Suprapubic skin (tissue), 4 donors: ENCODE results near the gene TRIM63. TPM values are rescaled to one million over a fixed set of nuclear protein-coding genes. Genes with fewer than 3 reads are reported as not detected.

Experiments
- DNase-seq, 2 donors: peaks; one replicate each; pipeline ENCODE4 v3.0.0-alpha.2; 2019; ENCODE audit warnings: low spot score in 2 of 2
- H3K27ac ChIP-seq: fragments of 200-600 bp; sonication (generic); one replicate; pipeline ENCODE4 v1.5.1; 2019
- H3K27me3 ChIP-seq: fragments of 200-600 bp; sonication (generic); one replicate; pipeline ENCODE4 v1.5.1; 2019
- H3K36me3 ChIP-seq: fragments of 200-600 bp; sonication (generic); one replicate; pipeline ENCODE4 v1.5.1; 2019
- H3K4me1 ChIP-seq: fragments of 200-600 bp; sonication (generic); one replicate; pipeline ENCODE4 v1.5.1; 2019
- H3K4me3 ChIP-seq: fragments of 200-600 bp; sonication (generic); one replicate; pipeline ENCODE4 v1.5.1; 2019; ENCODE audit warnings: mild to moderate bottlenecking
- H3K9me3 ChIP-seq: fragments of 200-600 bp; sonication (generic); one replicate; pipeline ENCODE4 v1.5.1; 2019
- EP300 ChIP-seq: sonication (generic); formaldehyde crosslinking; IDR thresholded peaks from one replicate; pipeline ENCODE4 v1.6.1; 2017; ENCODE audit warnings: antibody characterized with exemption
- POLR2A ChIP-seq, 2 donors: fragments of 450-650 bp; IDR thresholded peaks; one replicate each; pipeline ENCODE4 v1.6.1; 2017; ENCODE audit warnings: antibody characterized with exemption in 2 of 2, mild to moderate bottlenecking in 2 of 2, moderate library complexity in 2 of 2
- POLR2AphosphoS5 ChIP-seq, 3 donors: sonication (generic); formaldehyde crosslinking; IDR thresholded peaks; one replicate each; pipeline ENCODE4 v1.6.1; 2017; ENCODE audit warnings: antibody characterized with exemption in 3 of 3
- WGBS: methylation state at CpG from one replicate; pipeline ENCODE4 v1.1.5; 2018; 5-methylcytosine and 5-hydroxymethylcytosine counted together
- total RNA-seq, 4 donors: library from RNA; depleted of rRNA; stranded (reverse); fragments of >200 nt; gene quantifications; one replicate each; pipeline ENCODE4 v1.1.0, GENCODE V29; 2016
- TF ChIP-seq, protein P1 (sequence below), 2 donors: fragments of 200-600 bp in 1 of 2; fragments of 450-650 bp in 1 of 2; sonication (generic) in 1 of 2; IDR thresholded peaks; one replicate each; pipeline ENCODE4 v1.5.1; 2016 to 2019; ENCODE audit warnings: antibody characterized with exemption in 2 of 2, mild to moderate bottlenecking in 1 of 2, moderate library complexity in 1 of 2

TRIM63 gene
- total RNA-seq, 4 donors from 2014 or later = 0.42 to 2.4 (median 1.5) TPM

DNA sequence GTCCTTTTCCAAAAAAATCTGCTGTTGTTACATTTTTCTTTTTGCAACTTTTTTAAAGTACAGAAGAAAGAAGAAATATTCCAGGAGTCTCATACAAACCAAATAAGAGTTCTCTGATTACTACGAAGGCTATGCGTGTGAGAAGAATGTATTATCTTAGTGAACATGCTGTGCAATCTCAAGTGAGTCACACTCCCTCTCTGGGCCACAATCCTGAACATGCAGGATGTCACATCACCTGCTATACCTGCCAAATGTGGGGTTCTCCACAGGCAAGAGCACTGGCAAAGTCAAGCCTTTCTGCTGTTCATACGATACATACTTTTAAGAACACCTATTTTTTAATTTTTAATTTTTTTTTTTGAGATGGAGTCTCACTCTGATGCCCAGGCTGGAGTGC is 21.7 kb upstream of the TRIM63 start:
- H3K27ac ChIP-seq = no peak overlapping the region
- no peaks in the 10 kb centered on the region for H3K36me3 ChIP-seq
- peaks cover 6% of the 10 kb centered on the region for H3K4me1 ChIP-seq
- no peak for DNase-seq
- WGBS = 95% methylated on average over 3 of the region's 3 CpGs
- no peaks in the 10 kb centered on the region for H3K9me3 ChIP-seq
- no peak for TF ChIP-seq POLR2AphosphoS5 (IDR thresholded peaks at IDR 0.05)
- no peak for TF ChIP-seq EP300
- TF ChIP-seq, protein P1, sequence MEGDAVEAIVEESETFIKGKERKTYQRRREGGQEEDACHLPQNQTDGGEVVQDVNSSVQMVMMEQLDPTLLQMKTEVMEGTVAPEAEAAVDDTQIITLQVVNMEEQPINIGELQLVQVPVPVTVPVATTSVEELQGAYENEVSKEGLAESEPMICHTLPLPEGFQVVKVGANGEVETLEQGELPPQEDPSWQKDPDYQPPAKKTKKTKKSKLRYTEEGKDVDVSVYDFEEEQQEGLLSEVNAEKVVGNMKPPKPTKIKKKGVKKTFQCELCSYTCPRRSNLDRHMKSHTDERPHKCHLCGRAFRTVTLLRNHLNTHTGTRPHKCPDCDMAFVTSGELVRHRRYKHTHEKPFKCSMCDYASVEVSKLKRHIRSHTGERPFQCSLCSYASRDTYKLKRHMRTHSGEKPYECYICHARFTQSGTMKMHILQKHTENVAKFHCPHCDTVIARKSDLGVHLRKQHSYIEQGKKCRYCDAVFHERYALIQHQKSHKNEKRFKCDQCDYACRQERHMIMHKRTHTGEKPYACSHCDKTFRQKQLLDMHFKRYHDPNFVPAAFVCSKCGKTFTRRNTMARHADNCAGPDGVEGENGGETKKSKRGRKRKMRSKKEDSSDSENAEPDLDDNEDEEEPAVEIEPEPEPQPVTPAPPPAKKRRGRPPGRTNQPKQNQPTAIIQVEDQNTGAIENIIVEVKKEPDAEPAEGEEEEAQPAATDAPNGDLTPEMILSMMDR (IDR thresholded peaks at IDR 0.05) = no peak
- no peak for TF ChIP-seq POLR2A (IDR thresholded peaks at IDR 0.05)
- no peak overlapping the region for H3K4me3 ChIP-seq
- peaks cover 14% of the 10 kb centered on the region for H3K27me3 ChIP-seq

DNA sequence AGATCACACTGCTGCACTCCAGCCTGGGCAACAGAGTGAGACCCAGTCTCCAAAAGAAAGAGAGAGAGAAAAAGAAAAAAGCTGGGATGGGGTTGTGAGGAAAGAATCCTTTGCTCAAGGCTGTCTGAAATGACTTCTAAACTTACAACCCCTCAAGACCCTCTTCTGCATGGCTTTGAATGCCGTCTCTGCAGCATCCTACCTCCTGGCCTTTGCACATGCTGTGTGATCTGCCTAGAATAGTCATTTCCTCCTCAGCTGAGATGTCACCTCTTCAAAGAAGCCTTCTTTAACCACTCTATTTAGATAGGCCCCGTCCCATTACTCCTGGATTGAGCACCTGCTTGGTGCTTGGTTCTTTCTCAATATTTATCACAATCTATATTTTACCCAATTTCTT is 17.4 kb upstream of the TRIM63 start:
- 76% methylated on average over 2 of the region's 2 CpGs for WGBS
- Histone ChIP-seq H3K9me3 (no peaks in the 10 kb centered on the region), H3K27ac (no peak overlapping the region), H3K4me1 (no peaks in the 10 kb centered on the region), H3K27me3 (peaks cover 4% of the 10 kb centered on the region), H3K4me3 (no peak overlapping the region), H3K36me3 (no peaks in the 10 kb centered on the region)
- no peak for DNase-seq
- no peak for TF ChIP-seq EP300
- TF ChIP-seq POLR2A (IDR thresholded peaks at IDR 0.05) = no peak
- TF ChIP-seq, protein P1 (IDR thresholded peaks at IDR 0.05) = no peak
- TF ChIP-seq POLR2AphosphoS5 (IDR thresholded peaks at IDR 0.05) = no peak

DNA sequence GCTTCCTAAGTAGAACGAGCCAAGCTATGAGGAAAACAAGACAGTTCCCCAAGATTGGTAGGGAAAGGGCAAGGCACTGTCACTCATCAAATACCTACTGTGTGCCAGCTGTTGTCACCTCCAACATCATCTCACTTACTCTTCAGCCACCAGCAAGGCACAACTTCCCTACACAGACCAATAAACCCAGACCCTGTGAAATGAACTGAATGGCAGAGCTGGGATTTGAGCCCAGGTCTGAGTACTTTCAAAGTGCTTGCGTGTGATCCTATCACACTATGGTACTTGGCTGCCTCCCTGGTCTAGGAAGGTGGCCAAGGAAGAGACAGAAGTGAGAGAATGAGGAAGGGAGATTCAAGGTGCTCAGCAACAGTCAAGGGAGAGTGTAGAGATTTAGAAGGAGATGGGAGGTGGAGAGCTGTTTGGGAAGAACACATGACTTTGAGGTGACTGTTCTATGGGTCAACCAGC is 16.7 kb upstream of the TRIM63 start:
- H3K36me3 ChIP-seq = no peaks in the 10 kb centered on the region
- H3K4me3 ChIP-seq = no peak overlapping the region
- H3K27me3 ChIP-seq = peaks cover 4% of the 10 kb centered on the region
- no peak overlapping the region for H3K27ac ChIP-seq
- H3K4me1 ChIP-seq = no peaks in the 10 kb centered on the region
- TF ChIP-seq, protein P1 (IDR thresholded peaks at IDR 0.05) = no peak
- no peak for TF ChIP-seq POLR2AphosphoS5 (IDR thresholded peaks at IDR 0.05)
- no peak for TF ChIP-seq POLR2A (IDR thresholded peaks at IDR 0.05)
- TF ChIP-seq EP300 = no peak
- no peak for DNase-seq
- H3K9me3 ChIP-seq = no peaks in the 10 kb centered on the region
- 48% methylated on average over 2 of the region's 2 CpGs for WGBS

DNA sequence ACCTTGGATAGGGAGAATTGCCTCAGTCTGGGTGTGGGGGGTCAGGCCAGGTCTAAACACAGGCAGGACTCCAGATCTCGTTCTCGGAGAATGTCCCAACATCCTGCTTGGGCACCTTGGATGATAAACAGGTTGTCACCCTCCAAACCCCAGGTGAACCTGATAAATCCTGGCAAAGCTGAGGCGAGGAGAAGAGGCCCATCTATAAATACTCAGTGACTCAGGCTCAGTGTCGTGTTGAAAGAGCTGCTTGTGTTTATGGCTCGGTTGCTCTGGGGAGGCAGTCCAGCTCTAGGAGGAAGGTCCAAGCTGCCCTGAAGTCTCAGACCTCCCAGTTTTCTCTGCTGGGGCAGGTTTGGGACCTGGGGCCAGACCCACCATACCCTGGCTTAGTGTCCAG is 15.8 kb upstream of the TRIM63 start:
- H3K4me3 ChIP-seq = no peak overlapping the region
- TF ChIP-seq, protein P1 (IDR thresholded peaks at IDR 0.05) = no peak
- no peak for TF ChIP-seq EP300
- no peak for TF ChIP-seq POLR2A (IDR thresholded peaks at IDR 0.05)
- no peak for TF ChIP-seq POLR2AphosphoS5 (IDR thresholded peaks at IDR 0.05)
- H3K36me3 ChIP-seq = no peaks in the 10 kb centered on the region
- H3K9me3 ChIP-seq = no peaks in the 10 kb centered on the region
- no peak for DNase-seq
- H3K27ac ChIP-seq = no peak overlapping the region
- H3K4me1 ChIP-seq = no peaks in the 10 kb centered on the region
- H3K27me3 ChIP-seq = peaks cover 4% of the 10 kb centered on the region
- WGBS = 33% methylated on average over 5 of the region's 5 CpGs

DNA sequence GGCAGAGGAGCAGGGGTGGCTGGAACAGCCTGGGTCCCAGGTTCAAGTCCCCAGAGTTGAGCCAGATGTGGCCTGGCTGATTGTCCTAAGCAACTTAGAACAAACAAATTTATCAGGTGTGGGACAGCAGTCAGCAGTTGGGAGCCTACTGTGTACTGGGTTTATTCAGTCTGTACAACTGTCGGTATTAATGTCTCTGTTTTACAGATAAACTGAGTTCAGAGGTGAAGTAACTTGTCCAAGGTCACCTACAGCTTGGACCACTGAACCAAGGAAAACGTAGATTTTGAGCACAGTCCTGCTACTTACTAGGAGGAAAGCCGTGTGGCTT is 14.6 kb upstream of the TRIM63 start:
- H3K4me1 ChIP-seq = no peaks in the 10 kb centered on the region
- H3K36me3 ChIP-seq = no peaks in the 10 kb centered on the region
- DNase-seq = no peak
- H3K9me3 ChIP-seq = no peaks in the 10 kb centered on the region
- H3K27ac ChIP-seq = no peak overlapping the region
- TF ChIP-seq, protein P1 (IDR thresholded peaks at IDR 0.05) = no peak
- no peak for TF ChIP-seq EP300
- TF ChIP-seq POLR2A (IDR thresholded peaks at IDR 0.05) = no peak
- no peak for TF ChIP-seq POLR2AphosphoS5 (IDR thresholded peaks at IDR 0.05)
- H3K4me3 ChIP-seq = no peak overlapping the region
- H3K27me3 ChIP-seq = peaks cover 4% of the 10 kb centered on the region
- 84% methylated on average over 3 of the region's 3 CpGs for WGBS
